Occipital lobe (tissue), 2 donors: ENCODE measurements around the gene MRPL53. TPM values are rescaled to one million over a fixed set of nuclear protein-coding genes. Genes with fewer than 3 reads are reported as not detected.
"Not testable (repeated sequence)": the region's sequence is repeated elsewhere in the genome, so short reads cannot be mapped to it uniquely, and the experiment has no call there.

Experiments
- DNase-seq: peaks from one replicate; lab custom pipeline; 2025; lab: John Stamatoyannopoulos, UW
- total RNA-seq: library from RNA; depleted of rRNA; stranded (reverse); fragments of >200 nt; gene quantifications from one replicate; pipeline ENCODE4 v1.2.3, GENCODE V29; 2014

MRPL53 gene
- total RNA-seq, 1 donor from 2014 or later, result 11.5 TPM

DNA sequence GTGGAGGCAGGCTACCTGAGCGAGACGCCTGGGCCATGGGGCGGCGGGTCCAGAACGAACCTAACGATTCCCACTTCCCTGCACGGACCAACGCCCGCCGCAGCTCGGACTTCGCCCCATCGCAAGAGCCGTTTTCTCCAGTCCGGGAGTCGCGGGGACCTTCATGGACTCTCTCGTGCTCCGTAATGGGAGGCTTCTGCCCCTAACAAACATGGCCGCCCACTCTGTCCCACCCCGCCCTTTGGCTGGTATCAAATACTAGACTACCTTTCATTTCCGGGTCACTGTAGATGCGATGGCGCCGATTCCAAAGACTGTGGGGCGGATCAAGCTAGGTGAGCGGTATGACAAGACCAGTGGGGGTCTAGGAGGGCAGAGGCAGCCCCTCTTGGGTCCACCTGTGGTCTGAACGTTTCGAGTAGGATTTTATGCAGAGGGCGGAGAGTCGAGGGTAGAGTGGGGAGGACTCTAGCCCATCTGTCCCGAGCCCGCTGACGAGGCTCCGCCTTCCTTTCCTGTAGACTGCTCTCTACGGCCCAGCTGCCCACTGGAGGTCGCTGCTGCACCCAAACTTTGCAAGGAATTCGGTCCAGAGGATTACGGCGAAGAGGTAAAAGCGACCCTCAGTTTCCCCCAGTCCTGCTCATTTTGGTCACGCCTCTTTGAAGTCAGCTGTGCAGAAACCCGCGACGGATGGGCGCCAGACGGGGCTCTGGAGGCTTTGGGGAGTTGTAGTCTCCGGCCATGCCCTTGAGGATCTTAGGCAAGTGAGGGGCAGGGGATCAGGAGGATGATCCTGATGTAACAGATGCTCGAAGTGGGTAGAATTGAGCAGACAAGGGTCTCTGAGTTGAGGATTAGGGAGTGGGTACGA is 10.6 kb upstream of the MRPL53 start, which contains the start of the genes CCDC142 and TTC31:
CCDC142 (minus strand) TSS at position 198 of the 874 bp plus-strand sequence; CDS start at position 37, 161 bp downstream.
TTC31 (plus strand) TSS at position 281 of the 874 bp plus-strand sequence; CDS start at position 296, 15 bp downstream.
- DNase-seq, result peak; percentile 92

DNA sequence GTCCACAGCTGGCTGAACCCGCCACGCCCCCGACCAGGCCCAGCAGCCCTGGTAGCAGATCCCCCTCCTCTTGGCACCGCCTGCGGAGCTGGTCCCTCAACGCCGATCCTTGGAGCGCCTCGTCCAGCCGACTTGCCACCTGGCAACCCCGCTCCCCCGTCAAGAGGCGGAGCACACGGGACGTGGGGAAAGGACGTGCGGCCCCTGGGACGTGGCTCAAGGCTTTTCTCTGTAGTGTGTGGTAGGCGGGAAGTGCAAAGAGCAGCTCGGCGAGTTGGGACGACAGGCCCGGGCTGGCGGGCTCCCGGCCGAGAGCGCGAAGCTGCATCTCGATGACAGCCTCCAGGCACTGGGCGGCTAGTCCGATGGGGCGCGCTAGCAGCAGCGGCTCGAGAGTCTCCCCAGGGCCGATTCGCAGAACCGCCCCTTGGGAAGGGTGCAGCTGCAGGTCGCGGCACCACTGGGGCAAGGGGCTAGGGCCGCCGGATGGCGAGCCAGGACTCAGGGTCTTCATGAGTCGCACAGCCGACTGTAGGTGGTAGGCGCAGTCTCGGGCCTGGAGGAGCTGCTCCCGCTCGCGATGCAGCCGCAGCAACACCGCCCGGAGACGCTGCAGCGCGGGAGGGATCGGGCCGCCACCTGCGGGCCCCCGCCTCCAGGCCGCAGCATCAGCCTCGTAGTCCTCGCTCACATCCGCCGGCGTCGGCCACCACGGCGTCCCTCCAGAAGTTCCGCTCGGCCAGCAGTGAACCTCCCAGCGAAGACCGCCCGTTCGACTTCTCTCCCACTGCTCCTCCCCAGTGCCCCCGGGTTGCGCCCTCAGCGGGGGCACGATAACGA is 9.7 kb upstream of the MRPL53 start:
- DNase-seq, result peak; percentile 81

DNA sequence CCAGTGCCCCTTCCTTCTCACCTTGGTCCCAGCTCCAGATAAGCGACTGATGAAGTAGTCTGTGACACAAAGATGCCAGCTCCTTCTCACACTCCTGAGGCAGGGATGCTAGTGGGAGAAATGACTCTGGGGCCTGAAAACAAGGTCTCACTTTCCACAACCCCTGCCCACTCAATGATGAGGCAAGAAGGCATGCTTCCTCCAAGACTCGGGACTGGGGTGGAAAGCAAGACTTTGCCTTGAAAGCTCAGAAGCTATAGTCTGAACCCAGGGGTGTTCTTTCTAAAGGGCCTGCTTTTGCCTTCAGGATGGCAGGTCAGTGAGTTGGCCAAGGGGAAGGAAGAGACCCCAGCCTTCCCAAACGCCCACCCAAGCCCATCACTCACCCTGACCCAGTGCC is 9.0 kb upstream of the MRPL53 start:
- DNase-seq, result no peak

DNA sequence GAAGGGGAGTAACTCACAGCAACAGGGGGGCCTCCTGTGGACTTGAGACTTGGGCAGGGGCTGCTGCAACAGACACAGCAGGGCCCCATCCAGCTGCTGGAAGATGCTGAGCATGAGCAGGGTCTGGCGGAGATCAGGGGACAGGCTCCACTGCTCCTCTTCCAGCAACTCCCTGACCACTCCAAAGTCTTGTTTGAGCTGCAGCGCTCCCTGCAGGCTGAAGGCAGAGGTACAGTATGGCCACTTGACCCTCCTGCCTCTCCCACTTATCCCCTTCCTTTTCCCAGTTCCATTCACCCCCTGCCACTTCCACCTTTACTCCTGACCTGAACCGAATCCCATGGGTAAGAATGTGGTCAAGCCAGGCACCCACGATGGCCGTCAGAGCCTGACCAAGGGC is 2.4 kb upstream of the MRPL53 start:
- no peak for DNase-seq

DNA sequence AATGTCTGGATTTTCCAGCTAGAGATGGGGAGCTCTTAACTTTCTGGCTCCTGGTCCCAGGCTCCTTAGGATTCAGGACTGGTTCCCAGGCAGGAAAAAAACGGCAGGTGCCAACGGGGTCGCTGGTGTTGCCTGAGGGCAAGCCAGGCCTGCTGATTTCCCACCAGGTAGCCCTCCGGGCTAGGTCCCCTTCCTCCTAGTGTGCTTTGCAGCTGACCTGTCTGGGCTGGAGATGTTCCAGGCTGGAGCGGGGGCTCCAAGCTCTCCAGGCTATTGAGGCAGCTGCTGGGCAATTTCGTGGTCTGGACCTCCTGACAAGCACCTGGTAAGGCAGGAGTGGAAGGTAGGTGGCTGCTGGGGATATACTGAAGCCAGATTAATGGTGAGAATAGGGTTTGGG is 2.0 kb upstream of the MRPL53 start:
- no peak for DNase-seq

DNA sequence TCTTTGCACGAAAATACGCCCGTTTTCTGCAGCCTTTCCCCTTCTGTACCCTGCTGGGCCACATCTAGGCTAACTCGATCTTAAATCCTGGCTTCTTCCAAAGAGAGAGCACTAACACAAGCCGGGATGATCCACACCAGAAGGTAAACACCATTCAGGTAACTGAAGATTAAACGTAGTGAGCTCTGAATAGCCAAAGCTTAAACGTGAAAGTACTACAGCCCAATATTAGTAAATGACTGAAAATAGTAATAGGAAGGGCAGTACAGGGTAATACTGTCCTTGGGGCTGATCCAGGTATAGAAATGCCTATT is 422 bp upstream of the MRPL53 start:
- no peak for DNase-seq

DNA sequence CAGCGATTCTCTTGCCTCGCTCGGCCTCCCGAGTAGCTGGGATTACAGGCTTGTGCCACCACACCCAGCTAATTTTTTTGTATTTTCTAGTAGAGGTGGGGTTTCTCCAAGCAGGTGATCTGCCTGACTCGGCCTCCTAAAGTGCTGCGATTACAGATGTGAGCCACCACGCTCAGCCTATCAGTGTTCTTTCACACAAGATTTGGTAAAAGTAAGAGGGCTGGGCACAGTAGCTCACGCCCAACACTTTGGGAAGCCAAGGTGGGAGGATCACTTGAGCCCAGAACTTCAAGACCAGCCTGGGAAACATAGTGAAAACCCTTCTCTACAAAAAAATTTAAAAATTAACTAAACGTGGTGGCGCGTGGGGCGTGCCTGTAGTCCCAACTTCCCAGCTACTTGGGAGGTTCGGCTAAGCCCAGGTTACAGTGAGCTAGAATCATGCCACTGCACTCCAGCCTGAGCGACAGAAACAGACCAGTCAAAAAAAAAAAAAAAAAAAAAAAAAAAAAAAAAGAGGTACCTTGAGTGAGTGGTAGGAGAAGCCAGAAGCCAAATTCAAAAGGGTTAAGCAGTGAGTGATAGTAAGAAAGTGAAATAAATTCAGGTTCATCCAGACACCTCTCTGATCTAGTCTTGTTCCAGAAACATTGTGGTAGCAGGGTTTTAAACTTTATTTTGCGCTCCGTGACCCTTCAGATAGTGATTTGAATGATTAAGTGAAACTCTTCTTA is 981 bp downstream of the MRPL53 start:
- no peak for DNase-seq

DNA sequence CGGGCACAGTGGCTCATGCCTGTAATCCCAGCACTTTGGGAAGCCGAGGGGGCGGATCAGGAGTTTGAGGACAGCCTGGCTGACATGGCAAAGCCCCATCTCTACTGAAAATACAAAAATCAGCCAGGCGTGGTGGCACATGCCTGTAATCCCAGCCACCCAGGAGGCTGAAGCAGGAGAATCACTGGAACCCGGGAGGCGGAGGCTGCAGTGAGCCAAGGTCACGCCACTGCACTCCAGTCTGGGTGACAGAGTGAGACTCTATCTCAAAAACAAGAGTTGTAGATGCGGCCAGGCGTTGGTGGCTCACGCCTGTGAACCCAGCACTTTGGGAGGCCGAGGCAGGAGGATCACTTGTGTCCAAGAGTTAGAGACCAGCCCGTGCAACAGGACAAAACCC is 1.7 kb downstream of the MRPL53 start:
- DNase-seq, result not testable (repeated sequence)

DNA sequence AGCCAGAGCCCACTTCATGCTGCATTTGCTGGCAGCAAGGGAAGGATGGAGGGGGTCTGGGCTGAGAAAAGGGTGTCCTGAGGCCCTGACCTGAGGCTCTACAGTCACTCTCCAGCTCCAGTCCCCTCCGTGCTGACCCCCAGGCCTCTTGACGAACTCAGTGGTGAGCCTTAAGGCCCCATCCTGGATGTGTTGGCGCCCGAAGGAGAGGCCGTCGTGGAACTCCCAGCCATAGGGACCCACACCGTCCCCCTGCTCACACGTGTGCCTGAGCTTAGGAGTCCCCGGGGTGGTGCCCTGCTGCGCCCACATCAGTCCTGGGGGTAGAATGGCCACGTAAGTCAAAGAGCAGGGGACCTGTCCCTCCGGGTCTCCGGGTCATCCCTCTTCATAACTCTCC is 8.1 kb downstream of the MRPL53 start:
- no peak for DNase-seq

DNA sequence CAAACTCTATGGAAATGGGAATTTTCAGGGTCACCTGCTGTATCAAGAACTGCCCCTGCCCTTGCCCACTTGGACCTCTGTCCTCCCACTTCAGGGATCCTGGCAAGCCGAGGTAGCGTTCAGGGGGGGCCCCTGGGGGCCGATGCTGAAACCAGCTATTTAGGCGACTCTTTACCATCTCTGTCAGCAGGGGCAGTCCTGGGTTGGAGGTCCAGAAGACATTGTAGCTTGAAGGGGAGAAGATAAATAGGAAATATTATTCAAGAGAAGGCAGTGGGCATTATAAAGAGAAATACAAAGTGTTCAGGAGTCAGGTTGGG is 9.7 kb downstream of the MRPL53 start:
- no peak for DNase-seq

DNA sequence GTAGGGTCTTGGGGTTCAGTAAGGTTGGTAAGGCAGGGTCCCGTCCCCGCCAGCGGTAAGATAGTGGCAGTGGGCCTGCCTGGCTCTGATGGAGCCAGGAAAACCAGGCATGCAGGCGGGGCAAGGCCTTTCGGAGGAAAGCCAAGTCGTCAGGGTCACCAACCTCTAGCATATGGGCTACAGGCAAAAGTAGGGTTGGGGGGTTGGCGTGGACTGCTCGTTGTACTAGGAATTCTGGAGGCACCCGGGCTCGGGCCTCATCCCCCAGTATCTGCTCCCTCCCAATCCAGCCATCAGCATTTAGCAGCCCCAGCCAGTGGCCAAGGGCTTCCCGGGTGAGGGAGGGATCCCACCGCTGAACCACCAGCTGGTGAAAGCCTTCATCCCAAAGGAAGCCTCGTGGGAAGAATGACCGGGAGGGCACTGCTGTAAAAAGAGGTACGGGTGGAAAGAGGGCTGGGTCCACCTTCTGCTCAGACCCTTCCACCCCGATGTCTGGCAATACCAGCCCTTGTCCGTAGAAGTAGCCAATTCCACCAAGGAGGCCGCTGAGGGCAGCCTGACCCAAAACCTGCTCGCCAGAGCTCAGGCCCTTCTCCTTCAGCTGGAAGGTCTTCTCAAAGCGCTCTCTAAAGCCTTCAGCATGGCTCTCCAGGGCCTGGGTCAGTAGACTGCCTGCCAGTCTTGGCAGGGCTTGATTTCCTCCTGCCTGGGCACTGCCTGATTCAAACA is 10.3 kb downstream of the MRPL53 start:
- no peak for DNase-seq

DNA sequence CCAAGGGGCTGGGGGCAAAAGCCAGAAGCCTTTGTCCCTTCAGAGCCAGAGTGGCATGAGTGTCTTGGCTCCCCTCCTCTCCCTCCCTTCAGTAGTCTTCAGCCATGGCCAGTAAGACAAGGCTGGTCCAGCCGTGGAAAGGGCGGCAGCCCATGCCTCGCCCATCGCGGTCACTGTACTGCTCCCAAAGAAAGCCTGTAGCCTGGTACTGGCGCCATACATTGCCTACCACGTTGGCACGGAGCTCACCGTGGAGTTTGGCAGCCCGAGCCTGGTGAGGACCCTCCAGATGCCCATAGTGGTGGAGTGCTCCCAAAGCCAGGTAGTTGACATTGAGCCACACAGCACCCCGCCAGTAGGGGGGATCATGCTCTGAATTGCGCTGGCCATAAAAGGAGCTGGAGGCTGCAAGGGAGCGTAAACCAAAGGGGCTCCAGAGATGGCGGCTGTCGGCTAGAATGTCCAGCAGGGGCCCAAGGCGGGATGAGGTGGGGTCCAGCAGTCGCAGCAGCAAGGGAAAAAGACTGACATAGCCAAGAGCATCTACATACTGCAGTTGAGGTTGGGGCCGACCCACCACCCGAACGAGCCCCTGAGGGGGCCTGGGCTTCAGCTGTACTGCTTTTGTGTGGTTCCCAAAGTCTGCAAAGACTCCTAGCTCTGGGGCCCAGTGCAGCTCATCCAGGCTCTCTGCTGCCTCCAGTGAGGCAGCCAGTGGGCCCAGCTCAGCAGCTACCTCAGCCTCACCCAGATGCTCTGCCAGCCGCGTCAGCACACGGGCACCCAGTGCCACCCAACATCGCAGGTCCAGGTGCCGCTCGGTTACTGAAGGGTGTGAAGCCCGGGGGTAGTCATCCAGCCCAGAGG is 11.1 kb downstream of the MRPL53 start:
- DNase-seq, result no peak

DNA sequence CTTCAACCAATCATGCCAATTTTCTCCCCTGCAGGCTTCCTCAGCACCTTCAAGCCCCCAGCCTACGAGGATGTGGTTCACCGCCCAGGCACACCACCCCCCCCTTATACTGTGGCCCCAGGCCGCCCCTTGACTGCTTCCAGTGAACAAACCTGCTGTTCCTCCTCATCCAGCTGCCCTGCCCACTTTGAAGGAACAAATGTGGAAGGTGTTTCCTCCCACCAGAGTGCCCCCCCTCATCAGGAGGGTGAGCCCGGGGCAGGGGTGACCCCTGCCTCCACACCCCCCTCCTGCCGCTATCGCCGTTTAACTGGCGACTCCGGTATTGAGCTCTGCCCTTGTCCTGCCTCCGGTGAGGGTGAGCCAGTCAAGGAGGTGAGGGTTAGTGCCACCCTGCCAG is 12.3 kb downstream of the MRPL53 start:
- DNase-seq, result not testable (repeated sequence)

DNA sequence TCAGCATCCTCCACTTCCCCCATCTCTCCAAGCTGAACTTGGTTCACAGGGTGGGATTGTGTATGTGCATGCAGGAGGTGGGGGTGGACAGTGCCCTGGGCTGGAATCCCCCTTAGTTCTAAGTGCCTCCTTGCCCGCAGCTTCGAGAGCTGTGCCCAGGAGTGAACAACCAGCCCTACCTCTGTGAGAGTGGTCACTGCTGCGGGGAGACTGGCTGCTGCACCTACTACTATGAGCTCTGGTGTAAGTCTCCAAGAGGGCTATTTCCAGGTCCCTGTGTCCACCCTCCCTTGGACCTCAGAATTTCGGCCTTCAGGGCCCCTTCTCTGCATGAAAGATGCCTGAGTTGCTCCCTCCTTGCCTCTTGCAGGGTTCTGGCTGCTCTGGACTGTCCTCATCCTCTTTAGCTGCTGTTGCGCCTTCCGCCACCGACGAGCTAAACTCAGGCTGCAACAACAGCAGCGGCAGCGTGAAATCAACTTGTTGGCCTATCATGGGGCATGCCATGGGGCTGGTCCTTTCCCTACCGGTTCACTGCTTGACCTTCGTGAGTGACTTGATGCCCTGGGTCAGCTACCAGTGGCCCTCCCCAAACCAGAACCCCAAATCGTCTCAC is 12.9 kb downstream of the MRPL53 start:
- not testable (repeated sequence) for DNase-seq

DNA sequence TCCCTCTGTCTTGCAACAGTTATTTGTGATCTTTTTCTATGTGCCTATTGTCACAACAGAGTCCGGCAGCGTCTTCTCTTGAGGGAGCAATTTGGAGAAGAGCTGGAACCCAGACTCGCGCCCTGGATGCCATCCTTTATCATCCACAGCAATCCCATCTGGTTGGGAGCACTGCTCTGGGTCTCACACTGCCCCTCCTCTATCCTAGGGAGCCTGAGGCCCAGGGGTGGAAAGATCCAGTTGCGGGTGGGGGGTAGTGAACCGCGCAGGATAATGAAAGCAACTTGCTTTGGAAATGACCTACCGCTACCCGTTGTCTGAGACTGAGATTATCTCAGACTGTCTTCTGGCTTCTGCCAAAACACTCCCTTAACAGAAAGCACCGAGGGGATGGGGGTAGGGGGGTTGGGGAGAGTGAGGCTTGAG is 13.5 kb downstream of the MRPL53 start:
- no peak for DNase-seq

DNA sequence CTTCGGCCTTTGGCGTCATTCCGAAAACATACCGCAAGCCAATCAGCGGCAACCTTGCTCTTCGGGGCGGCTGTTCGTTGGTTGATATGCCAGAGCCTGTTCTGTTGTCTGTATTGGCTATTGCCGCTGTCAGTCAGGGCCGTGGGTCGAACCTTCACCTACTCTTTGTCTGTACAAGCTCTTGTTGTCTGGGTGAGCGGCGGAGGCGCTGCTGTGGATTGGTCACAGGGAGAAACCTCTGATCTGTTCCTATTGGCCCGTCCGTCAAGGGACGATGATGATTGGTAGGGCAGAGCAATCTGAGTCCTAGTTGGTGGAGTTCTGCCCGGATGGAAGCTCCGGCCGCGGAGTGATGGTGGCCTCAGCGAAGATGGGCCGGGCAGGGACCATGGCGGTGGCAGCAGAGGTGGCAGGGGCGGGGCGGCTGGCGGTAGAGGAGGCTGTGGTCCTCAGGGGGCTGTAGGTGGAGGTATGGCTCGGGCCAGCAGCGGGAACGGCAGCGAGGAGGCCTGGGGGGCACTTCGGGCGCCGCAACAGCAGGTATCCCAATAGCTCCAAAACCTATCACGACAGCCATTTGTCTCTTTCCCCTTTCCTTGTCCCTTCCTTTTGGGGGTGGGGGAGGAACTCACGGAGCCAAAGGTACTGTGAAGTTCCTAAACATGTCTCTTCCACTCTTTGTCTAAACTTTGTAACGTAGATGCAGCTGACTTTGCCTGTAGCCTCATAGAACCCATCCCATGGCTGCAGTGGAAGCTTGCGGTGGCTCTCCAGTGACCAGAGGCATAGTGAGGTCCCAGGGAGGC is 14.1 kb downstream of the MRPL53 start, which contains the start of gene WBP1:
WBP1 (plus strand) TSS at position 307 of the 806 bp plus-strand sequence; CDS start at position 472, 165 bp downstream.
- peak; percentile 99 for DNase-seq

DNA sequence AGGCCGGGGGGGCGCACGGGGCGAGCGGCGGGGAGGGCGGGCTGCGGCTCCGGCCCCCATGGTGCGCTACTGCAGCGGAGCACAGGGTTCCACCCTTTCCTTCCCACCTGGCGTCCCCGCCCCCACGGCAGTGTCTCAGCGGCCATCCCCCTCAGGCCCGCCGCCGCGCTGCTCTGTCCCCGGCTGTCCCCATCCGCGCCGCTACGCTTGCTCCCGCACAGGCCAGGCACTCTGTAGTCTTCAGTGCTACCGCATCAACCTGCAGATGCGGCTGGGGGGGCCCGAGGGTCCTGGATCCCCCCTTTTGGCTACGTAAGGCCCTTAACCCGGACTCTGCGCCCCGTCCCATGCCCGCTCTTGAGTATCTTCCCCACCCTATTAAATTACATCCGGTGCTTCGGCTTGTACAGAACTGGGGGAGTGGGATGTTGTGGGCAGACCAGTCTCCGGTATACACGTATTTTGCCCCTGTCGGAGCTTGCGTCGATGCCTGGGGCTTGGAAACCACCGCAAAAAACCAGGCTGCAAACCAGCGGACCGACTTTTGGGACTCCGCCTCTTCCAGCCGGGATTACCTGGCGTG is 14.8 kb downstream of the MRPL53 start:
- DNase-seq, result no peak

DNA sequence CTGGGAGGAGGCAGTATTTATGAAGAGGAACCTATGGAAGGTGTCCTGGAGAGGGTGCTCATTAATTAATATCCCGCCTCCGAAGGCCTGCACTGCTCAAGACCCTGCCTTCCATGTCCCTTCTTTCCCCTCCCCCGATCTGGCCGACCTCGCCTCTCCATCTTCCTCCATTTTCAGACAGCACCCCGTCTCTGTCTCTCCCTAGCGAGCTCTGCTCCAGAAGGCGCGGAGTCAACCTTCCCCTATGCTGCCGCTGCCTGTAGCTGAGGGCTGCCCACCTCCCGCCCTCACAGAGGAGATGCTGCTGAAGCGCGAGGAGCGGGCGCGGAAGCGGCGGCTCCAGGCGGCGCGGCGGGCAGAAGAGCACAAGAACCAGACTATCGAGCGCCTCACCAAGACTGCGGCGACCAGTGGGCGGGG is 15.3 kb downstream of the MRPL53 start:
- no peak for DNase-seq
